ENCODE data around the gene PRKN.

The PRKN gene

DNA sequence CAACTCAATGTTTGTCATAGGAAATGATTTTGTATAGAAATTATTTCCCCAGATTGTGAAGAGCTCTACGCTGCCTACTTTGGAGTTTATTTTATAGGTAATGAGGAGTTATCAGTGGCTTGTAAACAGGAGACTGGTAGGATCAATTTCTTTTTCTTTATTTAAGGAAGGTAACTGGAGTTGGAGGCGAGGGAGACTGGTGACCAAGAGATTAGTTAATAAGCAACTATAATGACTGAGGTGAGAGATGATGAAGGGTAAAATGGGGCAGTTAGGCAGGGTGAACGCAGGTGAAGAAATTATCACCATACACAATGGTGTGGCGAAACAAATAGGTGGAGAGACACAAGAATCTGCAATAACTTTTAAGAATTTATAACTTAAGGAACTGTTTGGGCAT is 100.2 kb downstream of the PRKN start:
- H3K4me3 ChIP-seq (ENCODE audit: low read depth, low read length), result no peak overlapping the region
- in situ Hi-C loops (cut with HindIII; ENCODE audit: low sequenced_read_pairs), result no loop called here
- TF ChIP-seq, protein P1, sequence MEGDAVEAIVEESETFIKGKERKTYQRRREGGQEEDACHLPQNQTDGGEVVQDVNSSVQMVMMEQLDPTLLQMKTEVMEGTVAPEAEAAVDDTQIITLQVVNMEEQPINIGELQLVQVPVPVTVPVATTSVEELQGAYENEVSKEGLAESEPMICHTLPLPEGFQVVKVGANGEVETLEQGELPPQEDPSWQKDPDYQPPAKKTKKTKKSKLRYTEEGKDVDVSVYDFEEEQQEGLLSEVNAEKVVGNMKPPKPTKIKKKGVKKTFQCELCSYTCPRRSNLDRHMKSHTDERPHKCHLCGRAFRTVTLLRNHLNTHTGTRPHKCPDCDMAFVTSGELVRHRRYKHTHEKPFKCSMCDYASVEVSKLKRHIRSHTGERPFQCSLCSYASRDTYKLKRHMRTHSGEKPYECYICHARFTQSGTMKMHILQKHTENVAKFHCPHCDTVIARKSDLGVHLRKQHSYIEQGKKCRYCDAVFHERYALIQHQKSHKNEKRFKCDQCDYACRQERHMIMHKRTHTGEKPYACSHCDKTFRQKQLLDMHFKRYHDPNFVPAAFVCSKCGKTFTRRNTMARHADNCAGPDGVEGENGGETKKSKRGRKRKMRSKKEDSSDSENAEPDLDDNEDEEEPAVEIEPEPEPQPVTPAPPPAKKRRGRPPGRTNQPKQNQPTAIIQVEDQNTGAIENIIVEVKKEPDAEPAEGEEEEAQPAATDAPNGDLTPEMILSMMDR (IDR thresholded peaks at IDR 0.05; ENCODE audit: low read depth, low read length), result no peak
- DNase-seq (ENCODE audit: low read depth, low spot score), result no peak

DNA sequence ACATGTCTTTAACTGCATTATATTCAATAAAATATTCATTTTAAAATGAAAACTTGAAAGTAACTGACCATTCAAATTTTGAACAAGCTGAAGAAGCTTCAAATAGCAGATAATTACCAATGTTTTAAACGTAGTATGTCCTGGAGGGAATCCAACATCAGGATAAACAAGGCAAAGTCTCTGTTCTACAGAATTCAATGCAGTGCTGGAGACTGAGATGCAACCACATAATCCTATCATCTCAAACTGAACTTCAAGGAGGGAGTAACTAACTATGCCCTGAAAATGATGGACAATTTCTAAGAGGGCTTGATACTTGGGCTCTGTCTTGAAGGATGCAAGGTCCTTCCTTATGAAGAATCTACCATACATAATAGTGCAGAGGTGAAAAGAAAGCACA is 100.7 kb downstream of the PRKN start:
- no peak for DNase-seq (ENCODE audit: low read depth, low spot score)
- in situ Hi-C loops (cut with HindIII; ENCODE audit: low sequenced_read_pairs), result no loop called here
- TF ChIP-seq, protein P1 (IDR thresholded peaks at IDR 0.05; ENCODE audit: low read depth, low read length), result no peak
- H3K4me3 ChIP-seq (ENCODE audit: low read depth, low read length), result no peak overlapping the region

DNA sequence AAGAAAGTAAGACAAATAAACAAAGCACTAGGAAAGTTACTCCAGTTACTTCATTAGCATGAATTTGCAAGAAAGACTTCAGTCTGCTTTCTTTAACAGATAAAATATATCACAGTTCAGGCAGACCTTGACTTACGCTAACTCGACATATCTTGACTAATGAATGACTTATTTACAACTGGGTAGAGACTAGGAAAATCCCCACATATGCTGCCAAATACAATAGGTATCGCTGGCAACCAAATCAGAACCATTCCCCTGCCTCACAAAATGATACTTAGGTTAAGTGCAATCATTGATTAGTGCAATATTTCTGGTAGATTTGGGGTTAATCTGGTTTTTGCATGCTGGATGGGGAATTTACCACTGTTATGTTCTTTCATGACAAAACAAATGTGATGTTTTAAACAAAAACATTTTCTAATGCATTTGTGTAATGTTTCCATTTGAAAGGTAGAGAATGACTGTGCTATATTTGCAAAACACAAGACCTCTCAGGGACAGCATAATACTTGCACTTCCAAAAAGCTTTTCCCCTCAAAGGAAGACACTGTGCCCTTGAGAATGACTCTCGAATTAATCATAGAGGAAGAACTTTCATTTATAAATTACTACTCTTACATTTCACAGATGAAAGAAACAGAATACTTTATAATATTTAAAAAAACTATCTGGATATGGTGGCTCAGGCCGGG is 101.6 kb downstream of the PRKN start:
- DNase-seq (ENCODE audit: low read depth, low spot score), result no peak
- TF ChIP-seq, protein P1 (IDR thresholded peaks at IDR 0.05; ENCODE audit: low read depth, low read length), result no peak
- in situ Hi-C loops (cut with HindIII; ENCODE audit: low sequenced_read_pairs), result no loop called here
- no peak overlapping the region for H3K4me3 ChIP-seq (ENCODE audit: low read depth, low read length)

DNA sequence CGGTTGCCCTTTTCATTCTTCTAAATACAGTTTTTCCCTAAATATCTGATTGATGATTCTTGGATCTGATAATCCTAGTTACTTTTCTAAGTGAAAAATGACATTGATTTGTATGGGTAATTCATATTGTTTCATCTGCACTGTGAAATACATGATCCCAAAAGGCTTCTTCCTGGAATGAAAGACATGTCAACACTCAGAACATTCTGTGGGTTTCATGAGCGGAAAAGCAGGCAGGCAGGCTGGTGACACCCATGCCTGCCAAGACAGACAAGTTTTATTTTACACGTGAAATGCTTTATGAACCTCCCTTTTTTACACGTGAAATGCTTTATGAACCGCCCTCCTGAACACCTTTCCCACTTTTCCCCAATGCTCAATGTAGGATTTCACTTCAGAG is 105.0 kb downstream of the PRKN start:
- no peak overlapping the region for H3K4me3 ChIP-seq (ENCODE audit: low read depth, low read length)
- in situ Hi-C loops (cut with HindIII; ENCODE audit: low sequenced_read_pairs), result no loop called here
- TF ChIP-seq, protein P1 (IDR thresholded peaks at IDR 0.05; ENCODE audit: low read depth, low read length), result no peak
- no peak for DNase-seq (ENCODE audit: low read depth, low spot score)

DNA sequence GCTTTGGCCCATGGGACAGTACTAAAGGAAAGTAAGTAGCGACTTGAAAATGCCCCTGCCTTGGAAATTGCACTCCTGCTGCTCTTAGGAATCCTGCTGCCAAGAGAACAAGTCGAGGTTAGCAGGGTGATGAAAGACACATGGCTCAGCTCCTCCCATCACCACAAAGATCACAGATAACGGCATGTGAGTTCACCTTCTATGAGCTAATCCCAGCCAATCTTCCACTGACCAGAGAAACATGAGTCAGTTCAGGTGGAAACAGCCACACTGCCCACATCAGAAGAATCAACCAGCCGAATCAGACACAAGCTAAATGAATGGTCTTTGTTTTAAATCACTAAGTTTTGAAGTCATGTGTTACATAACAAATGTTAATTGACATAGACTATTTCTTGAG is 106.3 kb downstream of the PRKN start:
- peak; percentile 41 for DNase-seq (ENCODE audit: low read depth, low spot score)

DNA sequence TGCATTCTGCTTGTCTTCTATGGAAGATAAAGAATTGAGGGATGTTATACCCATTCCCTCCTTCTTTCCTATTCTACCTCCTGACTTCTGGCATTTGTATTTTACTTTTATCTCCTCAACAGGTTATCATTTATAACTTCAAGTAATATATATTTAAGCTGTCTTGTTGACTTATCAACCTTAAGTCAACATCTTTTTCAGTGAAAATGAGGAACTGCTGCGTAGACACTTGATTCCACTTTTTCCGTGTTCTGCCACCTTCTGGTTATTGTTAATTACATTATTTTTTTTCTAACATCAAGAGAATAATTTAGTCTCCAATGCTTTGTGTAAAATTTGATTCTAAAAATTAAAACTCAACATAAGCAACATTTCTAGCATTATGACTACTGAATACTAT is 107.5 kb downstream of the PRKN start:
- no peak overlapping the region for H3K4me3 ChIP-seq (ENCODE audit: low read depth, low read length)
- no peak for DNase-seq (ENCODE audit: low read depth, low spot score)
- TF ChIP-seq, protein P1 (IDR thresholded peaks at IDR 0.05; ENCODE audit: low read depth, low read length), result no peak
- in situ Hi-C loops (cut with HindIII; ENCODE audit: low sequenced_read_pairs), result no loop called here

More for the DNA sequence above, 106.3 kb downstream of the PRKN start:
- TF ChIP-seq, protein P1 (IDR thresholded peaks at IDR 0.05; ENCODE audit: low read depth, low read length), result no peak
- in situ Hi-C loops (cut with HindIII; ENCODE audit: low sequenced_read_pairs), result no loop called here
- no peak overlapping the region for H3K4me3 ChIP-seq (ENCODE audit: low read depth, low read length)

All from astrocyte of the spinal cord (primary cell).